Stimulated activated CD8-positive, alpha-beta memory T cell treated with anti-CD3 and anti-CD28 coated beads, Interleukin-4, amount 100 ng/mL, for 1 hour (primary cell): ENCODE results near the gene APOBR.
"Not testable (repeated sequence)": the region's sequence is repeated elsewhere in the genome, so short reads cannot be mapped to it uniquely, and the experiment has no call there.

Experiments used
- DNase-seq, 2 donors: peaks; one replicate each; pipeline ENCODE4 v3.0.0-alpha.2; 2020; ENCODE audit warnings: low read depth in 2 of 2, low spot score in 1 of 2

Gene APOBR, protein sequence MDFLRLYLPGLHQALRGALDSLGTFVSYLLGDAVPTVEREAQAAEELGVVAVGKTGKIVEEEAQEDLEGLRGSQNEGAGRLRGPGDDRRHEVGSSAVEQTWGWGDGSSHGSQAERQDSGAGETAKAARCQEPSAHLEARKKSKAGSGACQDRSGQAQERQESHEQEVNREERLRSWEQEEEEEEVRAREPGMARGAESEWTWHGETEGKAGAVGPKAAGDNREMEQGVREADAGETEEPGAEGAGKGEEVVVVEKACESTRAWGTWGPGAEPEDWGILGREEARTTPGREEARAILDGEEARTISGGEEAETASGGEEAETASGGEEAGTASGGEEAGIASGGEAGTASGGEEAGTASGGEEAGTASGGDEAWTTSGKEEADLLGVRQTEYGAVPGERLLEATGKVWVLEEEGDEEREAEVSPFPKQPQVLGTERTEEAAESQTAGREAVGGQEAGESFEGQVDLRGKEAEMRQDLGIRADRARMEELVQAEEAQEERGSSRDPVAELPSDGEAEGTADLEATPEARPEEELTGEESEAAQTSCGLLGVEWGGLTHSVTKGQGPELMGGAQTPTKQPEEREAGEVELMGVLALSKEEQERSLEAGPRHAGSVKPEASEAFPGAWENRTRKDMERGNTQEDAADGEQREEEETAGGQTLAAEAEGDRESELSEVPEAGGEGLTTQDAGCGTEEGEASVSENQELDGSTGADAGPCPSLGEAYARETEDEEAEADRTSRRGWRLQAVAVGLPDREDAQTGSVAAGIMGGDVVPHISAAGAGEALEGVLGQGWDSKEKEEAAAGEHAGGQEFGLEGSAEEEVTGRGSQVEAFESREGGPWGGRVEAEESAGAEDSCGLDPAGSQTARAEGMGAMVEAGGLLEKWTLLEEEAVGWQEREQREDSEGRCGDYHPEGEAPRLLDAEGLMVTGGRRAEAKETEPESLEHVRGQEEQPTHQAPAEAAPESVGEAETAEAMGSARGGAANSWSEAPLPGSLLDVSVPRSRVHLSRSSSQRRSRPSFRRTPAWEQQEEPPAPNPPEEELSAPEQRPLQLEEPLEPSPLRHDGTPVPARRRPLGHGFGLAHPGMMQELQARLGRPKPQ

DNA sequence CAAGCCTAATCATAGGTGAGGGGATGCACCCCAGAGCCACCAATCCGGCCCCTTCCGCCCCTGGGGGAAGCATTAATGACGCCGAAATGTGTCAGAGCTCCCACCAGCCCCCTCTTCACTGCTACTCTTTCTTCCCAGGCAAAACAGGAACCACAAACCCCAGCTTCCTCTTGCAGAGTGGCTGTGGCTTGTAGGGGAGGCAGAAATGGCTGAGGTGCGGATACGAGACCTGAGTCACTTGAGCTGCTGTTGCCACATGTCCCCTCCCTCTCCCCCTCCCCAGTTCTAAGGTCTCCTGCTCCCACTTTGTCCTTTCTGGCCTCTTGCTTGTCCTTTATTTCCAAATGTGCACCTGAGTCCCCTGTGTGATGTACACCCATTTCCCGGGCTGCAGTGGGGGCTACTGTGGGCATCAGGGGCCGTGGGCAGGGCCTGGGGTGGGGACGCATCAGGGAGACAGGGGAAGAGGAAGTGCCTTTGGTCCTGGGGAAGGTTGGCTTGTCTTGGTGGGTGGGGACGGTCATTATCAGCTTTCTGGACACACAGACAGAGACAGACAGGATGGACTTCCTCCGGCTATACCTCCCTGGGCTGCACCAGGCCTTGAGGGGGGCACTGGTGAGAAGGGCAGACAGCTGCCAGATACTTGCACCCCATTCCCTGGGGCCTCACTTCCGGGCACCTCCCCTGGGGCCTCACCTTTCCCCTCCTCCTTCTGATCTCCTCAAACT, at the start of gene APOBR:
Gene APOBR, plus strand, starts transcription at position 523 of the 731 bp plus-strand sequence. Its CDS starts 39 bp downstream, at position 562.
- DNase-seq, result peak; percentile 64 to 74

DNA sequence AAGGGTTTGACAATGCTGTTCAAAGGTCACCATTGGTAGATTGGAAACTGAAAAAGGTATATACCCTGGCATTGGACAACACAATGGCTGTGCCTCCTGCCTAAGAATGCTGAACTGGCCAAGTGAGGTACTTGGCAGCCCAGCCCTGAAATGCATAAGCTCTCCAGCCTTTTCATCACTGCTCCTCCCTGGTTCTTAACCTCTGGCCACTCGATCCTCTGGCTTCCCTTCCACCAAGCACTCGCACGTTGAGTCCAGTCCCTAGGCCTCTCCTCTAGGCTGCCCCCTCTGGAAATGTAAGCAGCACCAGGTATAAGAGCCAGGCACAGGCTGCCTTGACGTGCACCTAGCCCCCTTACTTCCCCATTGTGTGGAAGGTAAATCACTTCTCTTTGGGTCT, 48.1 kb upstream of the APOBR start:
- DNase-seq, result not testable (repeated sequence)

- not testable (repeated sequence) for DNase-seq
These were observed 47.4 kb upstream of the APOBR start for GRCh38 chr16:28447081-28447480.

- DNase-seq, result no peak
These were observed 20.7 kb upstream of the APOBR start for GRCh38 chr16:28473714-28474265.

- no peak for DNase-seq
These were observed 19.2 kb upstream of the APOBR start for GRCh38 chr16:28475221-28475620.

DNA sequence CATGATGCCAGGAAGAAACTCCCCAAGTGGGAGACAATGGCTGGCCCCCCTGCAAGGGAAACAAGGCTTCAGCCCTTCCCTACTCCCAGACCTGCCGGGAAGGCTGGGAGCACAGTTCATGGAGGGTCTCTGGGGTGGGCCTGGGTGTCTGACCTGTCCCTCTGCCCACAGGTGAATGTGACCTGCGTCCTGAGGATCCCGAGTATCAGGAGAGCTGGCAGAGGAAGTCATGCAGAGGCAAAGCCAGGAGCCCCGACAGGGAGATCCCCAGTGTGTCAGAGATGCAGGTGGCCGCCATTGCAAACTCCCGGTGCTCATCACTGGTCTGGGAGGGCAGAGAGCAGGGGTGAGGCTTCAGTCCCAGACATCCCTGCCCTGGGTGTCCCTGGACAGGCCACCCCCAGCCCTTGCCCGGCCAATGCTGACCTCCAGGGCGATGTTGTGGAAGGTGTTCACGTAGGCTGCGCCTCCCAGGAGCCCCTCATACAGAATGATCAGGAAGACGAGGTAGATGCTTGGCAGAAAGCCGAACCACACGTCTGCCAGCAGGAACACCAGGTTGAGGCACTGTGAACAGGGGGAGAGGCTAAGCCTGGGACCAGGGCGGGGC, 17.0 kb upstream of the APOBR start:
- DNase-seq, result no peak

DNA sequence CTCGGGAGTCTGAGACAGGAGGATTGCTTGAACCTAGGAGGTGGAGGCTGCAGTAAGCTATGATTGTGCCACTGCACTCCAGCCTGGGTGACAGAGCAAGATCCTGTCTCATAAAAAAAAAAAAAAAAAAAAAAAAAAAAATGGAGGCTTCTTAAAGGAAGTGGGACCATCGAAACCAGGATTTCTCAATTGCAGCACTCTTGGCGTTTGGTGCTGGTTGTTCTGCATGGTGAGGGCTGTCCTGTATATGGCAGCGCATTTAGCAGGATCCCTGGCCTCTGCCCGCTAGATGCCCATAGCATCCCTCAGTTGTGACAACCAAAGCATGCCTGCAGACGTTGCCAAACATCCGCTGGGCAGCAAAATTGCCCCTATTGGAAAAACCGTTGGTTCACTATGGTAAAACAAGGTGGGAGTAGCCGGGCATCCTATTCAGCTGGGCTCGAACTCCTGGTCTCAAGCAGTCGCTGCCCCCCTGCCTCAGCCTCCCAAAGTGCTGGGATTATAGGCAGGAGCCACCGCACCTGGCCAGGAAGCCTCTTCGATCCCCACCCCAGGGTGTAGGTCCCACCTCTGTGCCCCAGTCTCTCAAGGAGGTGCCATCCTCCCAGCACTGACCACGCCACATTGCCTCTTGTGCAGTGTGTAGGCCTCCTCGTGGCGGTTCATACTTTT, 15.8 kb upstream of the APOBR start:
- DNase-seq, result no peak

DNA sequence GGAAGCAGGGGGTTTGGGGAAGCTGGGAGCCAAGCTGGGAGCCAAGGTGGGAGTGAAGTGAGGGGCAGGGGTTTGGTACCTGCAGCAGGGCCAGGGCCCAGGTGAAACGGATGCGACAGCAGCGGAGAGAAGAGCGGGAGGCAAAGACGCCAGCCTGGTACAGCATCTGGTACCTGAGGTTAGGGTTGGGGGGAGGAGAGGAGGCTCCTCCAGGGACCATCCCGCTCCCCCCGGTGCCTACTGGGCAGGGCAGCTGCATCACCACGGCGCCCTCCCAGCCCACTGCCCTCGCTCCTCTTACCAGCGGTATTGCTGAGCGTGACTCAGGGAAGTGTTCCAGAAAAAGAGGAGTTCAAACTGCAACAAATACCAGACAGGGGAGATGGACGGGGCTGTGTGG, 12.4 kb upstream of the APOBR start:
- DNase-seq, result no peak

GRCh38 chr16:28483361-28483760, 11.1 kb upstream of the APOBR start:
- not testable (repeated sequence) for DNase-seq

GRCh38 chr16:28486266-28486665, 8.2 kb upstream of the APOBR start:
- no peak for DNase-seq

DNA sequence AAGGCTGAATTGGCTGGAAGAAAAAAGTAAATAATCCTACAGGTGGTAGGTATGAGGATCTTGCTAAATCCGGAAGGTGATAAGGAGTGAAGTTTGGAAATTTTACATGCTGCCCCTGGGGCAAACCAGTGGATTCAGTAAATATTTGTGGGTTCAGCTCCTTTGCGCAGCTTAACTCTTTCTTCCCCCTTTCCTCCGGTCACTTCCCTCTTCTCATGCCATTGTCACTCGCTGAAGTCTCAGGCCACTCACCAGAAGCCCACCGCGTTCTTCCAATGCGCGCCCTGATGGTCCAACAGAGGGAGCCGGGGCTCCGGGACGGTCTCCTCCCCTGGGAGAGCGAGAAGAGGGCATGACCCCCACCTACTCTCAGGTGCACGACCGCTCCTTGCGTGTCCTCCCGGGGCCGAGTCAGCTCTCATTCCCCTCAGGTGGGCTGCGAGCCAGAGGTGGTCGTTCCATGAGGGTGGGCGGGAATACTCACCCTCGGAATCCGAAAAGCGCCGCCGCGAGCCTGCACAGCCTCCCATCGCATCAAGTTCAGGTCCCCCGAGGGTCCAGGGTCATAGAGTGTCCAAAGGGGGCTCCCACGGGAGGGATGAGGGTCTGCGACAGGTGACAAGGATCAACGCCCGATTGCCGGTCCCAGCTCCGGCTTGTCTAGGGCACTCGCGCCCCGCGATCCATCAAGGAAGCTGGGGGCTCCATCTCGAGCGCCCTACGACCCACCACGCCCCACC, 3.0 kb upstream of the APOBR start:
- no peak for DNase-seq

DNA sequence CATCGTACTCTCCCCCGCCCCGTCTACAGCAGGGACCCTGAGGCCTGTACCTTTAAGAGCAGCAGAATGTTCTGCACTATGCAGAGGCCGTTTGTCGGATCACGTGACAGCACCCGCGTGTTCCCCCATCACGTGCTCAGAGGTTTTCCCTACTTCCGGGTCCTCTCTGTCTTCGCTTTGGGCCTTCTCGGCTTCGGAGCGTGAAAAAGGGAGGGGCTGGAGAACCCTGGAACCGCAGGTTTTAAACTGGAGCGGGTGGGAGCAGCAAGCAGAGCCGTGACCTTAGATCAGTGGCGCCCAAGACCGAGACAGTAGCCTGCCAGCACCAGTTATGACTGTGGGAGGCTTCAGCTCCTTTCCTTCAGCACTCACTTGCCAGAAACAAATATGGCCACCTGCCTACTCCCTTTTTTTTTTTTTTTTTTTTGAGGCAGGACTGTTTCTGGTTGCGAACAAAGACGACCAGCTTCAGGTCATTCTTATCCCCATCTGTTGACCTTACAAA, 2.4 kb upstream of the APOBR start, which contains the start of gene CLN3:
Gene CLN3, minus strand, starts transcription at position 105 of the 505 bp plus-strand sequence. CDS start 315 bp downstream, outside the sequence.
- peak; percentile 72 for DNase-seq

- no peak for DNase-seq
These were observed 1.9 kb upstream of the APOBR start for GRCh38 chr16:28492511-28492910.

GRCh38 chr16:28495098-28495793, 803 bp downstream of the APOBR start:
- DNase-seq, result no peak

- no peak for DNase-seq
These were observed 1.6 kb downstream of the APOBR start for GRCh38 chr16:28495795-28496749.

DNA sequence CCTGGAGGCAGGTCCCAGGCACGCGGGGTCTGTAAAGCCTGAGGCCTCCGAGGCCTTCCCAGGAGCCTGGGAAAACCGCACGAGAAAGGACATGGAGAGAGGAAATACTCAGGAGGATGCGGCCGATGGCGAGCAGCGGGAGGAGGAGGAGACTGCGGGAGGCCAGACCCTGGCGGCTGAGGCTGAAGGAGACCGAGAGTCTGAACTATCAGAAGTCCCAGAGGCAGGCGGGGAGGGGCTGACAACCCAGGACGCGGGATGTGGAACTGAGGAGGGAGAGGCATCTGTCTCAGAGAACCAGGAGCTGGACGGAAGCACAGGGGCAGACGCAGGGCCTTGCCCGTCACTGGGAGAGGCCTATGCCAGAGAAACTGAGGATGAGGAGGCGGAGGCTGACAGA, 2.4 kb downstream of the APOBR start:
- no peak for DNase-seq

DNA sequence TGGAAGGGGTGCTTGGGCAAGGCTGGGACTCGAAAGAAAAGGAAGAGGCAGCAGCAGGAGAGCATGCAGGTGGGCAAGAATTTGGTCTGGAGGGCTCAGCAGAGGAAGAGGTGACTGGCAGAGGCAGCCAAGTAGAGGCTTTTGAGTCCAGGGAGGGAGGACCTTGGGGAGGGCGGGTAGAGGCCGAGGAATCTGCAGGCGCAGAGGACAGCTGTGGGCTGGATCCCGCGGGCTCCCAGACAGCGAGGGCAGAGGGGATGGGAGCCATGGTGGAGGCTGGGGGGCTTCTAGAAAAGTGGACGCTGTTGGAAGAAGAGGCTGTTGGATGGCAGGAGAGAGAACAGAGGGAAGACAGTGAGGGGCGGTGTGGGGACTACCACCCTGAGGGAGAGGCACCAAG, 2.9 kb downstream of the APOBR start:
- no peak for DNase-seq
